Kasumi-1 (cell line): ENCODE measurements around the gene FASN.

Experiments used
- DNase-seq, 2 experiments: peaks; one replicate each; lab custom pipeline; 2025; lab: John Stamatoyannopoulos, UW

Gene FASN

DNA sequence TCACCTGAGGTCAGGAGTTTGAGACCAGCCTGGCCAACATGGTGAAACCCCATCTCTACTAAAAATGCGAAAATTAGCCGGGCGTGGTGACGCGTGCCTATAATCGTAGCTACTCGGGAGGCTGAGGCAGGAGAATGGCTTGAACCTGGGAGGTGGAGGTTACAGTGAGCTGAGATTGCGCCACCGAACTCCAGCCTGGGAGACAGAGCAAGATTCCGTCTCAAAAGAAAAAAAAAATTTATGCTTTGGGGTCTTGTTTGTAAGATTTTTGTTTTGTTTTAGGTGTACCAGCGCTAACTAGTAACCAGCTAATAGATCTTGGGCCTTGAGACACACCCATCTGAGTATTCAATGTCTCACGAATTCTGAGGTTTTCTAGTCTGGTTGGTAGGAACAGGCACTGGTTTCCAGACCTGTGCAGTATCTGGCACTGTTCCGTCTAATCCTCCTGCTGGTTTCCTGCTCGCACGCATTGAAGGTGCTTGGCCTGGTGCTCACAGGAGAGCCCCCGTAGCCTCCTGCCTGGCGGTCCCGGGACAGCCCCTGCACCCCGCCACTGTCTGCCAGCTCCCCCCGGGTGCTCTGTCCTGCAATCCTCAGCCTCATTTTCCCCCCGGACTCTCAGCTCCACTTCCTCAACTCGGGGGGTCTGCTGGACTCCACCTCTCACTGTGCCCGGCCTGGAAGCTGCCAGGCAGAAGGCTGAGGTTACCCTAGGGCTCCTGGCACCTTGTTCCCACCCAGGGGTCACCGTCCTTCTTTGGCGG is 21.8 kb downstream of the FASN start:
- no peak for DNase-seq

DNA sequence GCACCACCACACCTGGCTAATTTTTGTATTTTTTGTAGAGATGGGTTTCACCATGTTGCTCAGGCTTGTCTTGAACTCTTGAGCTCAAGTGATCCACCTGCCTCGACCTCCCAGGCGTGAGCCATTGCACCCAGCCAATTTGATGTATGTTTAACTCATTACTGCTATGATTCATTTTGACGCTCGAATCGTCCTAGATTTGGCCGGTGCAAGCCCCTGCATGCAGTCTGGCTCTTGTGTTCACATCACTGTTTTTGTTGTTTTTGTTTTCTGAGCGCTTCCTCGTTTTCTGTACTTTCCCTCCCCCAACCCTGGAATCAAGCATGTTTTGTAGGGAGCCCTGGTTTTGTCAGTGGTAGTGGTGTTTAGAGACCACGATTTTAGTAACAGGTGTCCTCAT is 24.6 kb downstream of the FASN start:
- no peak for DNase-seq

DNA sequence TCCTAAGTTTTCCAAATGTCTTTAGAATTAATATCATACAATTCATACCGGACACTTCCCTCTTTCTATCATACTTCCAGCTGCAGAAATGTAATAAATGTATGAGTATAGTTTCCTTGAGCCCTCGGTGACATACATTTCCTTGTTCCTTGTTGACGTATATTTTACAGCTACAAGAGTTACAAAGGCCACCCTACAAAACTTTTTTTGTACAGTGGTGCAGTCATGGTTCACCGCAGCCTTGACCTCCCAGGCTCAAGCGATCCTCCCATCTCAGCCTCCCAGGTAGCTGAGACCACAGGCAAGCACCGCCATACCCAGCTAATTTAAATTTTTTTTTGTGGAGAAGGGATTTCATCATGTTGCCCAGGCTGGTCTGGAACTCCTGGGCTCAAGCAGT is 25.2 kb downstream of the FASN start:
- no peak for DNase-seq

DNA sequence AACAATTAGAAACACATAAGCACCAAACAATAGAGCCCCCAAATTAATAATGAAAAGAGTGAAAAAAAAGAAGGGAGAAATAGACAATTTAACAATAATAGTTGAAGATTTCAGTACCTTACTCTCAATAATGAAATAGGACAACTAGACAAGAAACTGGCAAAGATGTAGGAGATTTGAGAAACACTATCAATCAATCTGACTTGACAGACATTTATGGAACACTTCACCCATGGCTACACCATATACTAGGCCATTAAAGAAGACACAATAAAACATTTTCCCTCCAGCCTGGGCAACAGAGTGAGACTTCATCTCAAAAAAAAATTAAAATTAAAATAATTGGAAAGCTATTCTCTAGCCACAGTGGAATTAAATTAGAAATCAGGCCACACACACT is 27.4 kb downstream of the FASN start:
- no peak for DNase-seq

DNA sequence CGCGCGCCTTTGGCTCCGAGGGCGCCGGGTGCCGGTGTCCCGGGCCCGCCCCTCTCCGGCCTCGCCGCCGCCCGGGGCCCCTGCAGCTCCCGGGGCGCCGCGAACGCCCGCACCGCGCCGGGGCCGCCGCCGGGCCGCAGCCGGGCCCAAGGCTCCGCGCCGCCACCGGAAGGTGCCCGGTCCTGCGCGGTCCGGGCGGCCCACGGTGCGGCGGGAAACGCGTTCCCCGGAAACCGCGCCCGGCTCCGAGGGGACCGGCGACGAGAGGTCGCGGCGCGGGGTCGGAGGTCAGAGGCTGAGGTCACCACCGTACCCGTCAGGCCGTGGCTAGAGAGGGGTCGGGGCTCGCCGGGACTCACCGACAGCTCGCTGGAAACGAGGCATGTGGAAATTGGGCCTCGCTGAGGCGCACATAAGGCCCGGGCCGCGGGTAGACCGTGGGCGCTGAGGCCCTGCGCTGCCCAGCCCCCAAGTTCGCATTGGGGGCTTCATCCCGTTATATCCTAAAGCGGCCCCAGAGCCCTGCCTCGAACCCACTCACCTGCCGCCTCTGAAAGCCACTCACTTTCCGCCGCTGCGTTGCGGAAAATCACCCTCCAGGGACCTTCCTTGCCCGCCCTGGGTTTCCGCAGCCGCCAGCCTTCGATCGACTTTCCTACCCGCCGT is 32.3 kb downstream of the FASN start, which contains the start of gene DUS1L:
Gene DUS1L (minus strand): TSS at position 167 of the 666 bp plus-strand sequence. CDS start 745 bp downstream, outside the sequence.
- DNase-seq: peak; percentile 40 to 48

DNA sequence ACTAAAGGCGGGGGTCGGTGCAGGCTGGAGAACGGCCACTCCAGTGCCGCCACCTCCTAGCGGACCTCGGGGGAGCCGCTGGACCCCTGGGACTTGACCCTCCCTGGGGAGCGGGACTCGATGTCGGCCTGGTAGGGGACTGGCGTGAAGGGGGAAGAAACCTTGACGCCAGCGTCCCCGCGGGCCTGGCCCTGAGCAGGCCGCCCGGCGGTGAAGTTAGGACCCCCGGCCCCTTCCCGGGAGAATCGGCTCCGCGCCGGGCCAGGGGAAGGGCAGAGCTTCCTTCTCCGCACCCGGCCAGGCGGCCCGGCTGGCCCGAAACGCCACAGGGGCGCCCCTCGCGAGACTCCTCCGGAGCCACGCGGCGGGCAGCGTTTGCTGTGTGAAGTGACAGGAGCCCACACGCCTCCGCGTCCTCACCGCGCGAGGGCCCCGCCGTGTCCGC is 32.8 kb downstream of the FASN start:
- DNase-seq: no peak

DNA sequence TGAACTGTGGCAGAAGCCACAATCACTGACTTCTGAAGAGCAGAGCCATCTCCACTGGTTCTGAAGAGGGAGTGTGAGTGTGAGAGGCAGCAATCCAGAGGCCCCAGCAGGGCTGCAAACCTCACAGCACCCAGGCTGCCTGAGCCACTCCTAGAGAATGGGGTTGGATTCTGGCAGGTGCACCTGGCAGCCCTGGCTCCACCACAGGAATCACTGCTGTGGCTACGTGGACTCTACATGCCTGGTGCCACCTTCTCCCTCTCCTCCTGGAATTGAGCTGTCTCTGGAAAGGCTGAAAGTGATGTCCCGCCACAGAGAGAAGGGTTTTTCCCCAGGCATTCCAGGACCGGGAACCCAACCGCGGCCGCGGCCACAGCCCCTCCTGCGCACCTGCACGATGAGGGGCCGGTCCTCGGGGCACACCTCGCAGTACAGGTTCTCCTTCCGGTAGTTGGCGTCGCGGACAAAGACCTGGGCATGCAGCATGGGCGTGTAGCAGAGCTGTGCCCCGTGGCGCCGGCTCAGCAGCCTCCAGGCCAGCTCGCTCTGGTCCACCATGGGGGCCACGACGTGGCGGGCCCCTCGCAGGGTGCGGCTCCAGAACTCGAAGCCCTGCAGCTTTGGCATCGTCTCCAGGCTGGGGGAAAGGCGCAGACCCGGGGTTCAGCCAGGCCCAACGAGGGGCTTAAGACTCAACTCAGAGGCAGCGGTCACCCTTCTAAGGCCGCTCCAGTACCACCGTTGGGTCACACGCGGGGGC is 33.4 kb downstream of the FASN start:
- DNase-seq: no peak

DNA sequence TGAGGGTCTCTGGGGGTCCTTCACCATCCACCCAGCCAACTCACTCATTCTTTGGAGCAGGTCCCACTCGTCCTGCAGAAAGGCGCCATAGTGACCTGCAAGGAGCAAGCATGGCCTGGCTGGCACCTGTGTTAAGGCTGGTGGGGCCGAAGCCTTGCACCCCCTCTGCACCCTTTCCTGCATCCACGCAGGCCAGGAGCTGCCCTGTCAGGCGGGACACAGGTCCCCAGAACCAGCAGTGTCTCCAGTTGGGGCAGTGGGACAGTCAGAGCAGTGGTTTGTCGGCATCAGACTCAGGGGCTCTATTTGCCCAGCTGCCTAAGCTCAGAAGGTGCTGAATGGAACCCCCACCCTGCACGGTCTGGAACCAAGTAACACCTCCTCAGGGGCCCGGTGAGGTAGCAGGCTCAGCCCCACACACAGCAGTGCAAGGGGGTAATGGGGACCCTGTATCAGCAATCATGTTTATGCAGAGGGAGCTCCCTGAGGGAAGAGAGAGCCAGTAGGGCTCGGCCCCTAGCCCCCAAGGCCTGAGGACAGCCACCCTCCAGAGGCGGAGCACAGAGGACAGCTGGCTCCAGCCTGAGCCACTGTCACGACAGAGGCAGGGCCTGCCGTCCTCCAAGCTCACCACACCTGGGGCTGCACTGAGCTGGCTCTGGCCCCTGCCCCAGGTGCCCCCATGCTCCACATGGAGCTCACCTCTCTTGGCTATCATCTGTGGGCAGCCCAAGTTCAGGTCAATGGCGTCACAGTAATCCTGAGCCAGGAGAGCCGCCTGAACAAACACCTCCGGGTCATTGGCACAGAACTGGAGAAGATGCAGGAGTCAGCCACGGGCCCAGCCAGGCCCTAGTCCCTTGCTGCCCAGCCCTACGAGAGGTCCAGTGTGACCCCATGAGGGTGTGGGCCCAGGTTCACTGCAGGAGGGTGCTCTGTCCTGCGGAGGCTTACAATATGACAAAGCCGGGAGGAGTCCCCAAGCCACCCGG is 34.3 kb downstream of the FASN start:
- DNase-seq: no peak

DNA sequence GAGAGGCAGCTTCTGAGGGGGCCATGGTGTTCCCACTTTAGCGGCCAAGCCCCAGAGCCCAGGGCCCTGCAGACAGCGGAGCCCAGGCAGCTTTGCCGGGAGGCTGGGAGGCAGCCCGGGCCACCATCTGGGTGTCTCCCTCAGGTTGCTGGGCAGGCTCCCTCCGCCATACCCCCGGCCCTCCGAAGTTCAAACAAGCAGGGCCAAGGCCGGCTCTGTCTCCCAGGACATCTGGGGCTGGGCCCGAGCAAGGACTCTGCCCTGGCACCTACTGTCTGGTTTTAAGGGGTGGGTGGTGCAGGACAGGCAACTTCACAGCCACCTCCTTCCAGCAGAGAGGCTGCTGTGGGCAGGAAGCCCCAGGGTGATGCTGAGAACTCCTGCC is 35.1 kb downstream of the FASN start:
- DNase-seq: no peak

DNA sequence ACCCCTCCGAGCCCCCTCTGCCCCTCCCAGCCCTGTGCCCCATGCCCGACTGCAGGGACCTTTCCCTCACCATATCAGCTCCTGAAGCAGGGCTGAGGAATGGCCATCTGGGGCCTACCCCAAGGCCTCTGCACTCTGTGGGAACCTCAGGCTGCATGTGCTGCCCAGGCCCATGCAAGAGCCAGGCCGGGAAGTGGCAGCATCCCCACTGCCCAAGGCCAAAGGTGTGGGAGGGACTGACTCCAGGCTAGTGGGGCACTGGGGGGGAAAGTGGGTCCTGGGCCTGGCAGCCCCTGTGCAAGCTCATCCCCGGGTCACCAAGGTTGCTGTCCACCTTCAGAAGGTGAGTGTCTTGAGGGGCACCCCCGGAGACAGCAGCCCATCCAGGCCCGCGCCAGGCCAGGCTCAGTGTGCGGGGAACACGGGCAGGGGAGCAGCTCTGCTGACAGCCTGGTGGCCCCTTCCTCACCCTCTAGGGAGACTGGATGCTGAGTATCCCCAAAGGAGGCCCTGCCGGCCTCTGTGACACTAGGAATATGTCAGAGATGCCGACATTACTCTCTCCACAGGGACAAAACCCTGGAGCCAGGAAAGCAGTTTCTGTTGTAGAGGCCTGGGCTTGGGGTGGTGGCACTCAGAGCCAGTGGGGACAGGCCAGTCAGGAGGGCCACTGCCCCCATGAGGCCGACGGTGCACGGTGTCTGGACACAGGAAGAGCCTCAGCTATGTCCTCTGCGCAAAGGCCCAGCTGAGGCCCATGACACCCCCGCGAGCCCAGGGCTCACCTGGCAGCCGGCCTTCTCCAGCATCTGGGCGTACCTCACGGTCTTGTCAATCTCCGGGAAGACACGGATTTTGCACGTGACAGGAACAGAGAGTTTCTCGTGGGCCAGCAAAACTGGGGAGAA is 35.7 kb downstream of the FASN start:
- DNase-seq: no peak

DNA sequence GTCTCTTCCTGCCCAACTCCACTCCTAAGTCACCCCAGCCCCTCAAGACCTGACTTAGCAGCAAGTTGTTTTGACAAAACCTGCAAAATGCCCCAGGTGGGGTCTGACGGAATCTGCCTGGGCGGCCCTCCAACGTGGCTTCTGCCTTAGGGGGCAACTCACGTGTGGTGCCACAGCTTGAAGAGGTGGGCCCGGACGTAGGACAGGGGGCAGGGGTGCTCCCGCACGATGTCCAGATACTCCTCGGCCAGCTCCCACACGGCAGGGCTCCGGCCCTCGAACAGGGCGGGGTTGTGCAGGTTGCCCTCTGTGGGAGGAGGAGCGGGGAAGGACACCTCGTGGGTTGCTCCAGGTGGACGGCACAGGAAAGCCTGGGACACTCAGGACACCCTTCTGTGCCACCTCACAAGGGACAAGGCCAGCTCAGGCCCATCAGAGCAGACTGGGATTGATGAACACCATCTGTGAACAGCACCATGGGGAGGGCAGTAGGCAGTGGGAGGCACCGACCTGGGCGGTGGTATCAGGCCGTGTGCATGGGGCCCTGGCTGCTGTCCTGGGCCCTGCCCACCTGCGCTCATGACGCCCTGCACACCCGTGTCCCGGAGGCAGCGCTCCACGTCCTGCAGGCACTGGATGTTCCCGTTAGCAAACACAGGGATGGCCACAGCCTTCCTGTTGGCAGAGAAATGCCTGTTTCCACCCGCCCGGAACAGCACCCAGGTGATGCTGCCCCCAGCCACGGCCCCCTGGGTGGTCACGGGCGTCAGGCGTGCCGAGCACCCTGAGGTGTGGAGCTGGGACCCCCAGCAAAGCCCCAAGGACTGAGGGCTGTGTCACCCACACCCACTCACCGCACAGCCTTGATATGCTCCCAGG is 36.8 kb downstream of the FASN start:
- DNase-seq: no peak

DNA sequence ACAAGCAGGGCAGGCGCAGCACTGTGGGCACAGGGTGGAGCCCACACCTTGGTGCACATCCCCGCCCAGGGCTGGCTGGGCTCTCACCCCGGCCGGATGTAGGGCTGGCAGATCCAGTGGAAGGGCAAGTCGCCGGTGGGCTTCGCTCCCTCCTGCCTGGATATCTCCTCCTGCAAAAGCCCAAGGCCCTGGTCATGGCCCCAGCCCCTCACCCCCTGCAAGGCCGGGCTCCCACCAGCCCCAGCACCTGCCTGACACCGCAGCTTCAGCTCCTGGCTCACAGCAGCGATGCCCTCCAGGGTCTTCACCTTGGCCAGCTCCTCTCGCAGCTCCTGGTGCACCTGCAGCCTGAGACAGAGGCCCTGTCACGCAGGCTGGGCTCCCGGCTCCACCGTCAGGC is 37.4 kb downstream of the FASN start:
- no peak for DNase-seq

DNA sequence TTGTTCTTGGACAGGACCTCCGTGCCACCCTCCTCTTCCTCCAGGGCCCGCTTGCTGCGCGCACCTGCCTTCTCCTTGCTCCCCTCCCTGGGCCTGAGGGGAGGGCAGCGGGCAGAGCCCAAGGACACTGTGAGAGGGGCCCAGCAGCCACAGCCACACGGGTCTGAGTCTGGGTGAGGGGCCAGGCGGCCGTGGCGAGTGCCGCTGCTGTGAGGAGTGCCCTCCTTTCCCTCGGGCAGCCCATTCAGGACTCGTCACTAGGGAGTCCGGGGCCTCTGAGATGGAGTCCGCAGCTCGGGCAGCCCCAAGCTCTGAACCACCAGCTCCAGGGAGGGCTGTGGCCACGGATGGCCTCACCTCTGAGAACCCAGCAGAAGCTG is 38.0 kb downstream of the FASN start:
- DNase-seq: no peak

DNA sequence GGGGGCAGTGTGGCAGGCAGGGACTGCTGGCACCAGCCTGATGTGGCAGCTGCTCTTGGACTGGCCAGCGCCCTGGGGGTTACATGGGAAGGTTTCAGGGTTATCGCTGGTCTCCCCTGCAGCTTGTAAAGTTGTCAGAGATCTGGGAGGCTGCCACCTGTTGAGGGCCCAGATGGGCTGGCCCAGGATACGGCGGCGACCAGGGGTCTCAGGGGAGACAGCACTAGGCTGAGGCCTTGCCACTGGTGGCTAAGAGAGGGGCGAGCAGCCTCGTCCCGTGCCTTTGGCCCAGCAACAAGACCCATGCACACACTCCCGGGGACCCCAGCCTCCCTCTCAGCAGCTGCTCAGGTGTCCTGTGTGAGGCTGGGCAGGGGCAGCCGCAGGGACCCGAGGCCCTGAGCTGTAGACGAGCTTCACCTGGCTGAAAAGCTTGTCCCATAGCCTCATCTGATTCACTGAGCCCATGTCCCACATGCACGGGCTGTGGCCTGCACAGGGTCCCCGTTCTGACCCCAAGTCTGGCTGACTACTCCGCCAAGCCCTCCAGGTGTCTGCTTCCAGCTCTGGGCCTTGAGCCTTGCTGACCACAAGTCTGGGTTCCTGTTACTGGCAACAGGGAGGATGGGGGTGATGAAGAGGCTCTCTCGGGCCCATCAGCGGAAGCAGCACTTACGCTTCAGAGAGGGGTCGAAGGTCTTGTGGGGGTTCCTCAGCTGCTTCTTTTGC is 38.6 kb downstream of the FASN start:
- DNase-seq: no peak

DNA sequence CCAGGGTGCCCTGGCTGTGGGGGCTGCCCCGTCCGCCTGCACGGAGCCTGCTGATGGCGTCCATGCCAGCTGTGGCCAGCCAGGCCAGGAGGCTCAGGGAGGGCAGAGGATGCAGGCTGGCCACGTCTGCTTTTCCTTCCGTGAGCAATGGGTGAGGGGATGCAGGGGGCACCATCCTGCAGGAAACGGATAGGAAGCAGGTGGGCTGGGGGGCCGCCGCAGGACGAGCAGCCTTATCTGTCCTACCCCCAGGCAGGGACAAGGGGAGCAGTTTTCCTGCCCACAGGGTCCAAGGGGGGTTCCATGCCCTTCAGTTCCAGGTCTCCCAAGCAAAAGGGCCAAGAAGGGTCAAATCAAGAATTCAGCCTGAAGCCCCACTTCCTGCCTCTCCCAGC is 39.2 kb downstream of the FASN start:
- DNase-seq: no peak

DNA sequence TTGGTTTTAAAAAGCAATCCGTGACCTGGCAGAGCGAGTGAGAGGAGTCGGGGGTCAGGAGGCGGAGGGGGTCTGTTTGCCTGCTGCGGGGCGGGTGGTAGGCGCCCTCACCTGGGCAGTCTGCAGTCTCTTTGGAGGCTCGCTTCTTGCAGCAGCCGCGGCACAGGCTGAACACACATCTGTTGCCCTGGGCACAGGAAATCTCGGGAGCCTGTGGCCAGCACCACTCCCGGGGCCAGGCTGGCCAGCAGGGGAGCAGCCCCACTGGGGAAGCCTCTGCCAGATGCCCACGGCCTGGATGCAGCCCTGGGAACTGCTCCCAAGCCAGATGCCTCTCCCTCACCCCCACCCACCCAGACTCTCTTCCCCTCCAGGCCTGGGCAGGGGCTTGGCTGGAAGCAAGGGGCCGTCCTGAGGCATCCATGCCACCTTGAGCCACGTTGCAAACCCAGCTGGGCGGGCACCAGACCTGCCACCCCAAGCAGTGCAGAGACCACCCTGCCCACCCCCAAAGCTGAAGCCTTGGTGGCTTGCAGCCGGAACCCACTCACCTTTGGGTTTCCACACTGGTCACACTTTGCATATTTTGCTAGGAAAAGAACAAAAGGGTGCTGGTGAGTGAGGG is 39.7 kb downstream of the FASN start:
- DNase-seq: no peak

DNA sequence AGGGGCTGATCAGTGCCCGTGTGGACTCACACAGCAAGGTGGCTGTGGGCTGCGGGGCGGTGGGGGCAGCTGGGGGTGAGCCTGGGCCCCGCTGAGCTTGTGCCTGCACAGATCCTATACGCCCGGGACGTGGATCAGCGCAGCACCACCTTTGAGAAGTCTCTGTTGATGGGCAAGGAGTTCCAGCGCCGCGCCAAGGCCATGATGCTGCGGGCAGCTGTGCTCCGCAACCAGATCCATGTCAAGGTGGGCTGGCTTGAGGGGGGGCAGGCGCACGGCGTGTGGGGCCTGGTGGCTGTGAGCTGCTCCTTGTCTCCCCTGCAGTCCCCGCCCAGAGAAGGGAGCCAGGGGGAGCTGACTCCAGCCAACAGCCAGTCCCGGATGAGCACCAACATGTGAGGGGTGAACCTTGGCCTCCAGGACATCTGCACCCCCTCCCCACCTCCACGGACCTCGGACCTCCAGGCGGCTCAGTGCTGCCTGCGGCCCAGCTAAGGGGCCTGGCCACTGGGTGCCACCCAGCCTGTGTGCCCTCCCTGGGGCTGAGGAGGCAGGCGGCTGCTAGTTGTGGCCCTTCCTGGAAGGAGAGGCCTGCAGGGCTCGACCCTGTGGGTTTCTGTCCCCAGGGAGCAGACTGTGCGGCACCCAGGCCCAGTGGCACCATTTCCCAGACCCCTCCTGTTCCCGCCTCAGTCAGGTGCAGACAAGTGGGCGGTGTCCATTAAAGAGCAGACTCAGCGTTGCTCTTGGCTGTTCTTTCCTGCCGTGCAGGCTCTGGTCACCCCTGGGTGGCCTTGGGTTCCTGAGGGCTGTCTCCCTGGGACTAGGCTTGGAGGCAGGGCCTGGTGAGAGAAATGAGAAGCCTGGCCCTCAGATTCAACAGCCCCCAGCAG is 41.1 kb downstream of the FASN start:
- DNase-seq: no peak
